ENCODE measurements around the gene LGSN.
"Not testable (repeated sequence)": the region's sequence is repeated elsewhere in the genome, so short reads cannot be mapped to it uniquely, and the experiment has no call there.

Gene LGSN

DNA sequence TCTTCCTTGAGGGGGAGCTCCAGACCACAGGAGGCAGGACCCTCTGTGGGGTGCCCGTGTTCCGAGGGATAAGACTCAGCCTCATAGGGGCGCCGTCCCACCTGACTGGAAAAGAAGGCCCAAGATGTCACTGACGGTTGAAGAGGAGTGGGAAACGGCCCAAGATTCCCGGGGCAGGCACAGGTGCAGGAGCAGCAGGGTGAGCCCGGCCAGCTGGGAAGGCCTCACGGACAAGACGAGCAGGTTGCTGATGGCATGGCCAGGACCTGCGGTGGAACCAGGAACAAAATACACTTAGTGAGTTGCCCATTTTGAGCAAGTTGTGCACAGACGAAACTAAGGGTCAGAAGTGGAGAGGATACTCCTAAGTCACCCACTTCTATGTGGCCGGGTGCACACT is 89.8 kb downstream of the LGSN start:
- DNase-seq, result not testable (repeated sequence)

DNA sequence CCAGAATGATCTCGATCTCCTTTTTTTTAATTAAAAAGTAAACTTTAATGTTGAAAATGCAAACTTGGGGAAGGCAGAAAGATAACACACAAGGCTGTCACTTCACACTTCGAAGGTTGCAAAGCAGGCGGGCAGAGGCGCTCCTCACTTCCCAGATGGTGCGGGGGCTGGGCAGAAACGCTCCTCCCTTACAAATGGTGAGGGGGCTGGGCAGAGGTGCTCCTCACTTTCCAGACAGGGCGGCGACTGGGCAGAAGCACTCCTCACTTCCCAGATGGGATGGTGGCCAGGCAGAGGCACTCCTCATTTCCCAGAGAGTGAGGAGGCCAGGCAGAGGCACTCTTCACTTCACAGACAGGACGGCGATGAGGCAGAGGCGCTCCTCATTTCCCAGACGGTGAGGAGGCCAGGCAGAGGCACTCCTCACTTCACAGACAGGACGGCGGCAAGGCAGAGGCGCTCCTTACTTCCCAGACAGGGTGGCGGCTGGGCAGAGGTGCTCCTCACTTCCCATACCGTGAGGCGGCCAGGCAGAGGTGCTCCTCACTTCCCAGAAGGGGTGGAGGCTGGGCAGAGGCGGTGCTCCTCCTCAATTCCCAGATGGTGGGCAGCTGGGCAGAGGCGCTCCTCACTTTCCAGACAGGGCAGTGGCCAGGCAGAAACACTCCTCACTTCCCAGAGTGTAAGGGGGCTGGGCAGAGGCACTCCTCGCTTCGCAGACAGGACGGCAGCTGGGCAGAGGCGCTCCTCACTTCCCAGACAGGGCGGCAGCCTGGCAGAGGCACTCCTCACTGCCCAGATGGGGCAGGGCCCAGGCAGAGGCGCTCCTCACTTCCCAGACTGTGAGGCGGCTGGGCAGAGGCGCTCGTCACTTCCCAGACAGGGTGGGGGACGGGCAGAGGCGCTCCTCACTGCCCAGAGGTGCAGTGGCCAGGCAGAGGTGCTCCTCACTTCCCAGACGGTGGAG is 91.6 kb downstream of the LGSN start:
- DNase-seq, result not testable (repeated sequence)

DNA sequence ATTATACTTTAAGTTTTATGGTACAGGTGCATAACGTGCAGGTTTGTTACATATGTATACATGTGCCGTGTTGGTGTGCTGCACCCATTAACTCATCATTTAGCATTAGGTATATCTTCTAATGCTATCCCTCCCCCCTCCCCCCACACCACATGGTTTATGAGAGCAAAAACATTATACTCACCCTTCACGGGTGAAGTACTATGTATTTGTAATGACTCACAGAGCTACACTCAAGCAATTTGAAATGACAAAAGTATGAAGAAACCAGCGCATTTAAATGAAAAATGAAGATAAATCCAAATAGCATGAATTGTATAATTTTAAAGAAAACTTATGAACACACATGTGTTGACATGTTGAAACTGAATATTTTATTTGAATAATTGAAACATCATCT is 93.8 kb downstream of the LGSN start:
- not testable (repeated sequence) for DNase-seq
